B cell (primary cell): ENCODE data around the gene SOX15.

Experiments
- CTCF ChIP-seq: fragments of 200-600 bp; IDR thresholded peaks from one replicate; pipeline ENCODE4 v1.8.0; 2022; ENCODE audit warnings: antibody characterized with exemption, mild to moderate bottlenecking
- EZH2 ChIP-seq: IDR thresholded peaks from 2 replicates; pipeline ENCODE4 v1.6.1; 2012; ENCODE audit warnings: borderline replicate concordance, low read depth, mild to moderate bottlenecking, moderate library complexity, low read length; ENCODE audit not compliant: insufficient read depth, poor library complexity, severe bottlenecking

DNA sequence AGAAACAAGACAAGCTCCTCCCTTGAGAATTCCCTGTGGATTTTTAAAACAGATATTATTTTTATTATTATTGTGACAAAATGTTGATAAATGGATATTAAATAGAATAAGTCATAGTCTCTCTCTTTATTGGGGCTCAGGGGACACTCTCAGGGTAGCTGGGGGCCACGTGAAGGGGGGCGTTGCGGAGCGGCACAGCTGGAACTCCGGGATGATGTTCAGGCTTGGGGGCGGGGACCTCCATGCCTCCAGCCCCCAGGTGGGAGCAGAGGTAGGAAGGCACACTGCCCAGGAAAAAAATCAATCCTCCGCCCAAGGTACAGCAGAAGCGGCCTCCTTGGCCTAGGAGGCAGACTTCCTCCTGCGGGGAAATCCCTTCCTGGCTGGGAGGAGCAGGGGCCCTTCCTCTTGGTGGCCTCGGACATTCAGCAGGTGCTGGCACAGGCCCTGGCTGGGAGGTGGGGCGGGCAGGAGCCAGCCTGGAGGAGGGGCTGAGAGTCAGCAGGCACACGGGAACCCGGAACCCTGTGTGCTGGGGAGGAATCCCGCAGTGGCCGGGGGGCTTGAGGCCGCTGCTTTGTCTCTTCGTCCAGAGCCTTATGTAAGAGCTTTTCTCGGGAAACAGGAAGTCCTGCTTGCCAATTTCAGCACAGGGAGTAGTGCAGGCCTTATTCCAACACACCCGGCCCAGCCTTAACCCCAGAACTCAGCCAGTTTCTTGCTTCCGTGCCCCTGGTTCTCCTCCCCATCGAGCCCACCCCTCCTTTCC is 31.9 kb downstream of the SOX15 start:
- TF ChIP-seq CTCF (no peak), EZH2 (no peak)
